HepG2 (cell line): Measurements from ENCODE around the gene PTPN12. TPM values are rescaled to one million over a fixed set of nuclear protein-coding genes. Genes with fewer than 3 reads are reported as not detected.

Experiments used
- ATAC-seq: fragments of 200-7000 bp; cut with Tn5 transposase; 3 replicates; pipeline ENCODE4 v1.9.1; 2020; ENCODE audit warnings: mild to moderate bottlenecking, moderate library complexity
- BruUV-seq: library from RNA; stranded (reverse); fragments of 400-500 nt; replicated peaks from 2 replicates; lab custom pipeline; 2021; lab: Mats Ljungman, UMichigan
- CTCF ChIA-PET: fragments of 300-600 bp; formaldehyde crosslinking; extraction: SDS; loops from one replicate; lab custom pipeline; 2021; ENCODE audit warnings: low total read pairs, inconsistent platforms, low intra/inter-chr PET ratio; lab: Yijun Ruan, JAX
- POLR2A ChIA-PET: fragments of 350-600 bp; sonication (Branson Sonifier 250); formaldehyde crosslinking; loops from one replicate; lab custom pipeline; 2020; ENCODE audit warnings: antibody characterized with exemption, inconsistent platforms; lab: Yijun Ruan, JAX
- DNase-seq: peaks from one replicate; pipeline ENCODE4 v3.0.0-alpha.2; 2015; ENCODE audit warnings: low spot score
- FAIRE-seq: peaks from 3 replicates; lab custom pipeline; 2011; peaks lifted over from hg19 to GRCh38; lab: Jason Lieb, UNC
- H2AFZ ChIP-seq: one replicate; pipeline ENCODE4 v1.6.1; 2011; ENCODE audit warnings: low read length, inconsistent platforms
- H3K27ac ChIP-seq: fragments of 300-600 bp; 3 replicates; pipeline ENCODE4 v1.8.0; 2011; ENCODE audit warnings: mixed run types, mild to moderate bottlenecking, mixed read lengths, low read length, inconsistent platforms; ENCODE audit not compliant: insufficient read depth; ENCODE audit errors: extremely low read length
- H3K27me3 ChIP-seq, 2 experiments: fragments of 200-600 bp in 1 of 2; 2 replicates in 1 of 2; 3 replicates in 1 of 2; pipeline versions ENCODE4 v1.6.0 to v1.8.0; 2011; ENCODE audit warnings: low read length in 2 of 2, mild to moderate bottlenecking in 2 of 2, moderate library complexity in 2 of 2, inconsistent platforms in 1 of 2; ENCODE audit not compliant: insufficient read depth in 2 of 2, control insufficient read depth in 1 of 2
- H3K36me3 ChIP-seq, 2 experiments: fragments of 200-600 bp in 1 of 2; replicated peaks in 1 of 2; 2 replicates in 1 of 2; 3 replicates in 1 of 2; pipeline versions ENCODE4 v1.5.1 to v1.8.0; 2011; ENCODE audit warnings: low read length in 2 of 2, inconsistent platforms in 1 of 2; ENCODE audit not compliant: insufficient read depth in 2 of 2, control insufficient read depth in 1 of 2
- H3K4me1 ChIP-seq: 2 replicates; pipeline ENCODE4 v1.5.1; 2012; ENCODE audit warnings: low read length, inconsistent platforms; ENCODE audit not compliant: insufficient read depth
- H3K4me2 ChIP-seq: 2 replicates; pipeline ENCODE4 v1.6.0; 2011; ENCODE audit warnings: low read depth, low read length, inconsistent platforms
- H3K4me3 ChIP-seq, 3 experiments: fragments of 200-600 bp in 1 of 3; sonication (generic), shearing (Covaris generic) in 1 of 3; replicated peaks in 1 of 3; 2 replicates each; pipeline ENCODE4 v1.5.1; 2011 to 2016; ENCODE audit warnings: low read length in 3 of 3, inconsistent platforms in 2 of 3, low read depth in 2 of 3, mild to moderate bottlenecking in 2 of 3, control low read depth in 1 of 3, mixed read lengths in 1 of 3; ENCODE audit not compliant: insufficient read depth in 1 of 3
- H3K79me2 ChIP-seq: one replicate; pipeline ENCODE4 v1.6.1; 2011; ENCODE audit warnings: low read length, inconsistent platforms; ENCODE audit not compliant: insufficient read depth
- H3K9ac ChIP-seq: 2 replicates; pipeline ENCODE4 v1.6.0; 2011; ENCODE audit warnings: mild to moderate bottlenecking, low read depth, low read length, inconsistent platforms; ENCODE audit not compliant: insufficient read depth
- H3K9me3 ChIP-seq: 2 replicates; pipeline ENCODE4 v1.5.1; 2012; ENCODE audit warnings: mild to moderate bottlenecking, low read length
- H4K20me1 ChIP-seq: 2 replicates; pipeline ENCODE4 v1.6.0; 2011; ENCODE audit warnings: inconsistent platforms, mild to moderate bottlenecking, low read length, moderate library complexity; ENCODE audit not compliant: insufficient read depth
- NR2F6 ChIP-seq, 2 experiments: IDR thresholded peaks; 2 replicates each; pipeline ENCODE4 v1.6.1; 2016; ENCODE audit warnings: antibody characterized with exemption in 1 of 2, mild to moderate bottlenecking in 1 of 2
- SOX5 ChIP-seq: IDR thresholded peaks from 2 replicates; pipeline ENCODE4 v1.6.1; 2016; ENCODE audit warnings: borderline replicate concordance
- ZFP41 ChIP-seq: sonication (generic); formaldehyde crosslinking; IDR thresholded peaks from 2 replicates; pipeline ENCODE4 v1.4.0; 2020; ENCODE audit warnings: mild to moderate bottlenecking, missing genetic modification reagents, borderline replicate concordance
- ZNF138 ChIP-seq: sonication (generic); formaldehyde crosslinking; IDR thresholded peaks from 2 replicates; pipeline ENCODE4 v1.5.0; 2020; ENCODE audit warnings: mild to moderate bottlenecking, low read depth, missing genetic modification reagents
- ZNF337 ChIP-seq: sonication (generic); formaldehyde crosslinking; IDR thresholded peaks from 2 replicates; pipeline ENCODE4 v1.5.1; 2020; ENCODE audit warnings: missing genetic modification reagents, low read depth, mild to moderate bottlenecking, borderline replicate concordance
- WGBS: methylation state at CpG from one replicate; pipeline ENCODE4 v1.1.6; 2017; ENCODE audit warnings: low lambda C conversion rate; 5-methylcytosine and 5-hydroxymethylcytosine counted together
- in situ Hi-C: cut with HindIII; loops from 2 replicates; pipeline ENCODE4 v1.10.0; 2017; ENCODE audit warnings: low pct_unique_long_range_greater_than_20kb; ENCODE audit not compliant: extremely low pct_ligation_motif_present
- intact Hi-C: fragments of 100-400 bp; cut with micrococcal nuclease; formaldehyde crosslinking; loops from one replicate; pipeline ENCODE4 v1.10.0; 2022; ENCODE audit not compliant: unreplicated experiment
- polyA plus RNA-seq, 8 experiments: library from polyadenylated mRNA; depleted of rRNA in 3 of 8; stranded (reverse) in 7 of 8; unstranded in 1 of 8; fragments of >200 nt; fragmentation: Illumina TruSeq in 4 of 8; extraction: Trizol in 4 of 8; gene quantifications; 2 replicates each; pipeline versions ENCODE4 v1.2.1 to v1.2.3, GENCODE V29; 2011 to 2016; ENCODE audit warnings: low read depth in 4 of 8, missing spikeins in 1 of 8, mixed read lengths in 1 of 8; ENCODE audit not compliant: insufficient read depth in 1 of 8
- total RNA-seq, 5 experiments: library from RNA; depleted of rRNA; stranded (reverse); fragments of >200 nt; fragmentation: Illumina TruSeq; extraction: Trizol; gene quantifications; 2 replicates each; pipeline ENCODE4 v1.2.3, GENCODE V29; 2016; ENCODE audit warnings: low read depth in 1 of 5

Gene PTPN12
- total and polyA plus RNA-seq, 2 of the 13 experiments (the other 11 are each of a cell fraction or from before 2014, with no cell fraction given): 22.9 to 56.8 TPM

GRCh38 chr7:77576856-77577255 is 39.8 kb downstream of the PTPN12 start (continued):
- TF ChIP-seq SOX5 (CRISPR knock-in tag): no peak

GRCh38 chr7:77579797-77580196 is 42.7 kb downstream of the PTPN12 start:
- no peak for DNase-seq

DNA sequence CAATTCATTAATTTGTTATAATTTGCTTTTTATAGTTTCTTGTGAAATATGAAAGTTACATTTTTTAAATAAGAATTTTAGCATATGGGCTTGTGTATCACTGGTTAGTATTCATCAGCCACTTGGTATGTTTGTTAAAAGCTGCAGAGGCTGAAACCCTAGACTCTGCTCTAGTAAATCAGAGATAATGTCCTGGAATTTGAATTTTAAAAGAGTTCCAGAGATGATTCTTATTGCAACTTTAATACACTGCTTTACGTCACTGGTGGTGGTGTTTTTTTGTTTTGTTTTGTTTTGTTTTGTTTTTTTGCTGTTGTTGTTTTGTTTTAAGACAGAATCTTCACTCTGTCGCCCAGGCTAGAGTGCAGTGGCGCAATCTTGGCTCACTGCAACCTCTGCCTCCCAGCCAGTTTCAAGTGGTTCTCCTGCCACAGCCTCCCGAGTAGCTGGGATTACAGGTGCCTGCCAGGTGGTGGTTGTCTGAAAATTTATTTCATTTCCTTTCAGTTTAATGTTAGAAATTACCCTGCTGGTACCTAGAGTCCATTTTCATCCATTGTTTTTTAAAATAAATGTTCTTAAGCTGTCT is 43.8 kb downstream of the PTPN12 start:
- H2AFZ ChIP-seq: no peak overlapping the region
- FAIRE-seq (no peak), ATAC-seq (no peak), DNase-seq (no peak)
- in situ Hi-C loops: no loop called here
- peaks cover 3% of the 10 kb centered on the region; the same call in 1 of the 2 replicates for H4K20me1 ChIP-seq
- peaks cover 21% of the 10 kb centered on the region for H3K79me2 ChIP-seq
- 0 out of 2 replicates have a peak, but pooled peaks cover 1% of the 10 kb centered on the region for H3K4me1 ChIP-seq
- CTCF ChIA-PET: no interaction called here
- 96% methylated on average over 4 of the region's 4 CpGs for WGBS
- H3K27me3 ChIP-seq: no peaks in the 10 kb centered on the region
- no peak overlapping the region for H3K9ac ChIP-seq
- H3K27ac ChIP-seq: no peak overlapping the region
- intact Hi-C loops: no loop called here
- no peaks in the 10 kb centered on the region for H3K9me3 ChIP-seq
- no TSS peak for BruUV-seq
- no peak overlapping the region for H3K4me2 ChIP-seq
- H3K36me3 ChIP-seq: peaks cover 3 to 36% of the 10 kb centered on the region in 2 experiments; a peak in 3 of 5 replicates
- POLR2A ChIA-PET: no interaction called here
- TF ChIP-seq ZNF337 (CRISPR knock-in tag): no peak
- no peak for TF ChIP-seq ZFP41 (CRISPR knock-in tag)
- no peak overlapping the region for H3K4me3 ChIP-seq

More at GRCh38 chr7:77579797-77580196, 42.7 kb downstream of the PTPN12 start:
- H3K9me3 ChIP-seq: no peaks in the 10 kb centered on the region
- no peak overlapping the region for H3K4me3 ChIP-seq
- TF ChIP-seq ZNF138 (CRISPR knock-in tag) (no peak), NR2F6 (IDR thresholded peaks at IDR 0.05) (no peak), NR2F6 (CRISPR knock-in tag; IDR thresholded peaks at IDR 0.05) (no peak)
- TF ChIP-seq, all 625 proteins: peak for 0
- ChIA-PET POLR2A (no interaction called here), CTCF (no interaction called here)
- in situ Hi-C loops: no loop called here
- no TSS peak for BruUV-seq
- no peak for ATAC-seq
- Histone ChIP-seq H3K27ac (no peak overlapping the region), H2AFZ (no peak overlapping the region), H3K79me2 (peaks cover 23% of the 10 kb centered on the region), H3K4me1 (peaks cover 12% of the 10 kb centered on the region), H3K4me2 (no peak overlapping the region), H3K36me3 (peaks cover 3 to 40% of the 10 kb centered on the region in 2 experiments; a peak in 3 of 5 replicates), H3K27me3 (no peaks in the 10 kb centered on the region), H4K20me1 (peaks cover 3% of the 10 kb centered on the region; the same call in 1 of the 2 replicates), H3K9ac (no peak overlapping the region)
- intact Hi-C loops: no loop called here
- no peak for FAIRE-seq
